Chondrocyte (in vitro differentiated cells): ENCODE data around the gene CAVIN1. TPM values are rescaled to one million over a fixed set of nuclear protein-coding genes. Genes with fewer than 3 reads are reported as not detected.
"Not testable (repeated sequence)": the region's sequence is repeated elsewhere in the genome, so short reads cannot be mapped to it uniquely, and the experiment has no call there.

Source experiments
- DNase-seq: peaks from one replicate; pipeline ENCODE4 v3.0.0; 2021; ENCODE audit warnings: mixed read lengths, low spot score
- H3K27ac Mint-ChIP-seq: one replicate; pipeline ENCODE4 v1.8.0; 2021; ENCODE audit warnings: mild to moderate bottlenecking, moderate library complexity, mixed read lengths; ENCODE audit not compliant: unreplicated experiment
- H3K27me3 Mint-ChIP-seq: 2 replicates; pipeline ENCODE4 v1.8.0; 2021; ENCODE audit warnings: low read depth, mixed read lengths
- H3K36me3 Mint-ChIP-seq: 2 replicates; pipeline ENCODE4 v1.8.0; 2021; ENCODE audit warnings: low read depth, mixed read lengths
- H3K4me1 Mint-ChIP-seq: 2 replicates; pipeline ENCODE4 v1.8.0; 2021; ENCODE audit warnings: low read depth, mild to moderate bottlenecking, mixed read lengths
- H3K4me3 Mint-ChIP-seq: one replicate; pipeline ENCODE4 v1.8.0; 2021; ENCODE audit warnings: mild to moderate bottlenecking, moderate library complexity, mixed read lengths; ENCODE audit not compliant: unreplicated experiment
- H3K9me3 Mint-ChIP-seq: 2 replicates; pipeline ENCODE4 v1.8.0; 2021; ENCODE audit warnings: low read depth, mixed read lengths
- total RNA-seq: library from RNA; stranded (reverse); gene quantifications from 3 replicates; pipeline ENCODE4 v1.2.1, GENCODE V29; 2021
- TF ChIP-seq, protein P1 (sequence below): fragments of 200-600 bp; sonication (generic); IDR thresholded peaks from 2 replicates; pipeline ENCODE4 v1.5.0; 2021; ENCODE audit warnings: antibody characterized with exemption, mild to moderate bottlenecking, moderate library complexity

Gene CAVIN1
- total RNA-seq, 1 donor from 2014 or later: 877 TPM

DNA sequence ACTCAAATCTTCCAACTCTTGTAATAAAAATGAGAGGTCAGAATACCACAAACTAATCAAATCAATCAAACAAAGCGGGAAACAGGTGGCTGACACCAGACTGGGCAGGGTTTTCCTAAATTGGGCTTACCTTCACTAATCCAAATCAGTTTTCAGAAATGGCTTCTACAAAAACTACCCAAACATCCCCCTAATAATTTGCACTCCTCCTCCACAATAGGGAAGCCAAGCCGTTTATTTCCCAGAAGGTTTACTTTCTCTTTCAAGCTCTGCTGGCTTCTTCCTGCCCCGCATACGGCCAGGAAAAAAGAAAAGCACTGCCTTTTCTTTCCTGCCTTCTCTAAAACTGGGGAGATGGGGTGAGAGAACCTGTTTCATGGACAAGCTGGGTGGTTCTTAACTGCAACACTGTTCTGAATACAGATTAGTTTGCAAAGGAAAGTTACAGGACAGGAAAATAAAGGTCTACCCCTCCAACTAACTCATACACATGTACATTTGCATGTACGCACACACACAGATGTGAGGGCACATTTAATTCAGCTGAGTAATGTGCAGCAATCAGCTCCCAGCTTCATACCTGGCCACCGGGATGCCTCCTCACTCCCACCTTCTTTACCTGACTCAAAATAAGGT, 44.0 kb downstream of the CAVIN1 start:
- H3K27ac Mint-ChIP-seq: peak overlapping the region; percentile 87
- peaks cover 58% of the 10 kb centered on the region for H3K4me1 Mint-ChIP-seq
- TF ChIP-seq, protein P1, sequence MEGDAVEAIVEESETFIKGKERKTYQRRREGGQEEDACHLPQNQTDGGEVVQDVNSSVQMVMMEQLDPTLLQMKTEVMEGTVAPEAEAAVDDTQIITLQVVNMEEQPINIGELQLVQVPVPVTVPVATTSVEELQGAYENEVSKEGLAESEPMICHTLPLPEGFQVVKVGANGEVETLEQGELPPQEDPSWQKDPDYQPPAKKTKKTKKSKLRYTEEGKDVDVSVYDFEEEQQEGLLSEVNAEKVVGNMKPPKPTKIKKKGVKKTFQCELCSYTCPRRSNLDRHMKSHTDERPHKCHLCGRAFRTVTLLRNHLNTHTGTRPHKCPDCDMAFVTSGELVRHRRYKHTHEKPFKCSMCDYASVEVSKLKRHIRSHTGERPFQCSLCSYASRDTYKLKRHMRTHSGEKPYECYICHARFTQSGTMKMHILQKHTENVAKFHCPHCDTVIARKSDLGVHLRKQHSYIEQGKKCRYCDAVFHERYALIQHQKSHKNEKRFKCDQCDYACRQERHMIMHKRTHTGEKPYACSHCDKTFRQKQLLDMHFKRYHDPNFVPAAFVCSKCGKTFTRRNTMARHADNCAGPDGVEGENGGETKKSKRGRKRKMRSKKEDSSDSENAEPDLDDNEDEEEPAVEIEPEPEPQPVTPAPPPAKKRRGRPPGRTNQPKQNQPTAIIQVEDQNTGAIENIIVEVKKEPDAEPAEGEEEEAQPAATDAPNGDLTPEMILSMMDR: no peak
- H3K9me3 Mint-ChIP-seq: no peaks in the 10 kb centered on the region
- H3K27me3 Mint-ChIP-seq: no peaks in the 10 kb centered on the region
- no peaks in the 10 kb centered on the region for H3K36me3 Mint-ChIP-seq
- peak overlapping the region; percentile 27 for H3K4me3 Mint-ChIP-seq
- DNase-seq: no peak

DNA sequence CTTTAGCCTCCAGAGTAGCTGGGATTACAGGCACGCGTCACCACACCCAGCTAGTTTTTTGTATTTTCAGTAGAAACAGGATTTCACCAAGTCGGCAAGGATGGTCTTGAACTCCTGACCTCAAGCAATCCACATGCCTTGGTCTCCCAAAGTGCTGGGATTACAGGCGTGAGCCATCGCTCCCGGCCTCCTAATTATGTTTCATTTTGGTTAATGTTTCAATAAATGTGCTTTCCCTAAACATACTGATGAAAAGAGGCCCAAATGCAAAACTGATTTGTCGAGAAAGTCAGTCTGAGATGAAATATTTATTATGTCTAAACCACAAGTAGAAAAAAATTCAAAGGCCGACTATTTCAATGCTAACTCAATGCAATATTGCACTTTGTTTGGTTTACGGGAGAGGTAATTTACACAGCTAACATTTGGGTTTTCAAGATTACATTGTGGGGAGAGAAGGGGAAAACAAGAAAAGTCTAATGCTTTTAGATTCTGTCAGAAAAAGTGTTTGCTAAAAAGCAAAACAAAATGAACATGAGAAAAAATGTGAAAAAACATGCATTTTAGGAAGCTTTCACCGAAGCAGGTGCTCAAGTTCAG, 44.6 kb downstream of the CAVIN1 start:
- H3K36me3 Mint-ChIP-seq: no peaks in the 10 kb centered on the region
- H3K27me3 Mint-ChIP-seq: no peaks in the 10 kb centered on the region
- no peak for DNase-seq
- H3K4me1 Mint-ChIP-seq: peaks cover 55% of the 10 kb centered on the region
- H3K27ac Mint-ChIP-seq: peak overlapping the region; percentile 87
- peak overlapping the region; percentile 27 for H3K4me3 Mint-ChIP-seq
- no peaks in the 10 kb centered on the region for H3K9me3 Mint-ChIP-seq
- TF ChIP-seq, protein P1: no peak

DNA sequence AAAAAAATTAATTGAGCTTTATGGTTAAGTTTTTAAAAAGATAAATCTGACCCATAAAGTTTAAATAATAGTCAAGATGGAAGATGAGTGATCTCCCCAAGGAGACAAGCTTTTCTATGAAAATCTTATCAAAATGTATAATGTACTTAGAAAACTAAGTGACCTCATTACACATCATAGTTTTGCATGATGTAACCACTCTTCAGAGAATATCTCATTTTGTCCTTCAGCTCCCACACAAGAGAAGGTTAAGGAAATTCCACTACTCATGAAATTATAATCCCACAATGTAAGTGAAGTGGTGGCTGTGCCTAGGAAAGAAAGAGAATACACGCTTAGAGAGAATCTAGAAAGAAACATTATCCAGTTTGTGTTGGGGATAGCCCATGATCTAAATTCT, 49.2 kb downstream of the CAVIN1 start:
- H3K36me3 Mint-ChIP-seq: peaks cover 5% of the 10 kb centered on the region
- no peak for DNase-seq
- H3K4me3 Mint-ChIP-seq: no peak overlapping the region
- H3K27me3 Mint-ChIP-seq: no peaks in the 10 kb centered on the region
- H3K4me1 Mint-ChIP-seq: peaks cover 24% of the 10 kb centered on the region
- H3K27ac Mint-ChIP-seq: no peak overlapping the region
- TF ChIP-seq, protein P1: no peak
- no peaks in the 10 kb centered on the region for H3K9me3 Mint-ChIP-seq

DNA sequence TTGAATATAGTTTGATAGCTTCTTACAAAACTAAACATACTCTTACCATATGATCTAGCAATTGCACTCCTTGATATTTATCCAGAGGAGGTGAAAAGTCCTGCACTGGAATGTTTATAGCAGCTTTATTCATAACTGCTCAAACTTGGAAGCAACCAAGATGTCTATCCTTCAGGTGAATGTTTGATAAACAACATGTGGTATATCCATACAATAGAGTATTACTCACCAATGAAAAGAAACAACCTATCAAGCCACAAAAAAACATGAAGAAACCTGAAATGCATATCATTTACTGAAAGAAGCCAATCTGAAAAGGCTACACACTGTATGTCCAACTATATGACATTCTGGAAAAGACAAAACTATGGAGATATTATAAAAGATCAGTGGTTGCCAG, 50.9 kb downstream of the CAVIN1 start:
- Mint-ChIP-seq H3K27me3 (no peaks in the 10 kb centered on the region), H3K4me1 (peaks cover 19% of the 10 kb centered on the region), H3K4me3 (no peak overlapping the region), H3K27ac (no peak overlapping the region), H3K9me3 (no peaks in the 10 kb centered on the region), H3K36me3 (peaks cover 5% of the 10 kb centered on the region)
- TF ChIP-seq, protein P1: no peak
- DNase-seq: no peak

DNA sequence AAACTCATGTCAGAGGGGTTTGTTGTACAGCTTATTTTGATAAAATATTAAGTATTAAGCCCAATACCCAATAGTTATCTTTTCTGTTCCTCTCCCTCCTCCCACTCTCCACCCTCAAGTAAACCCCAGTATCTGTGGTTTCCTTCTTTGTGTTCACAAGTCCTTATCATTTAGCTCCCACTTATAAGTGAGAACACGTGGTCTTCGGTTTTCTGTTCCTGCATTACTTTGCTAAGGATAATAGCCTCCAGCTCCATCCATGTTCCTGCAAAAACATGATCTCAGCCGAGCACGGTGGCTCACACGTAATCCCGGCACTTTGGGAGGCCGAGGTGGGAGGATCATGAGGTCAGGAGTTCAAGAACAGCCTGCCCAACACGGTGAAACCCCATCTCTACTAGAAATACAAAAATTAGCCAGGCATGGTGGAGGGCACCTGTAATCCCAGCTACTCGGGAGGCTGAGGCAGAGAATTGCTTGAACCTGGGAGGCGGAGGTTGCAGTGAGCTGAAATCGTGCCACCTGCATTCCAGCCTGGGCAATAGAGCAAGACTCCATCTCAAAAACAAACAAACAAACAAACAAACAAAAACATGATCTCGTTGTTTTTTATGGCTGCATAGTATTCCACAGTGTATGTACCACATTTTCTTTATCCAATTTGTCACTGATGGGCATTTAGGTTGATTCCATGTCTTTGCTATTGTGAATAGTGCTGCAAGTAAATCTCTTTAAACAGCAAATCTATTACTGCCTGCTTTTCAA, 54.1 kb downstream of the CAVIN1 start:
- Mint-ChIP-seq H3K27ac (peak overlapping the region; percentile 32), H3K4me1 (peaks cover 39% of the 10 kb centered on the region)
- not testable (repeated sequence) for DNase-seq, H3K36me3 Mint-ChIP-seq, H3K27me3 Mint-ChIP-seq, H3K9me3 Mint-ChIP-seq, H3K4me3 Mint-ChIP-seq

DNA sequence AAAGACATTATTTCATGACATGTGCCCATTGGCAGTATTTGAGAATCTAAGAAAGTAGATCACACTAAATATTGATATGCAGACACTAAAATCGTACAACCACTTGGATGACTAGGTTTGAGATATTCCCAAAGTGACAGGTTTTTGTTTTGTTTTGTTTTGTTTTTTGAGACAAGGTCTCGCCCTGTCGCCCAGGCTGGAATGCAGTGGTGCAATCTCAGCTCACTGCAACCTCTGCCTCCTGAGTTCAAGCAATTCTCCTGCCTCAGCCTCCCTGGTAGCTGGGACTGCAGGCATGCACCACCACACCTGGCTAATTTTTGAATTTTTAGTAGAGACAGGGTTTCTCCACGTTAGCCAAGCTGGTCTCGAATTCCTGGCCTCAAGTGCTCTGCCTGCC, 54.7 kb downstream of the CAVIN1 start:
- not testable (repeated sequence) for H3K36me3 Mint-ChIP-seq, DNase-seq, H3K4me3 Mint-ChIP-seq, H3K27me3 Mint-ChIP-seq, H3K9me3 Mint-ChIP-seq
- peak overlapping the region; percentile 23 for H3K27ac Mint-ChIP-seq
- peaks cover 45% of the 10 kb centered on the region for H3K4me1 Mint-ChIP-seq

DNA sequence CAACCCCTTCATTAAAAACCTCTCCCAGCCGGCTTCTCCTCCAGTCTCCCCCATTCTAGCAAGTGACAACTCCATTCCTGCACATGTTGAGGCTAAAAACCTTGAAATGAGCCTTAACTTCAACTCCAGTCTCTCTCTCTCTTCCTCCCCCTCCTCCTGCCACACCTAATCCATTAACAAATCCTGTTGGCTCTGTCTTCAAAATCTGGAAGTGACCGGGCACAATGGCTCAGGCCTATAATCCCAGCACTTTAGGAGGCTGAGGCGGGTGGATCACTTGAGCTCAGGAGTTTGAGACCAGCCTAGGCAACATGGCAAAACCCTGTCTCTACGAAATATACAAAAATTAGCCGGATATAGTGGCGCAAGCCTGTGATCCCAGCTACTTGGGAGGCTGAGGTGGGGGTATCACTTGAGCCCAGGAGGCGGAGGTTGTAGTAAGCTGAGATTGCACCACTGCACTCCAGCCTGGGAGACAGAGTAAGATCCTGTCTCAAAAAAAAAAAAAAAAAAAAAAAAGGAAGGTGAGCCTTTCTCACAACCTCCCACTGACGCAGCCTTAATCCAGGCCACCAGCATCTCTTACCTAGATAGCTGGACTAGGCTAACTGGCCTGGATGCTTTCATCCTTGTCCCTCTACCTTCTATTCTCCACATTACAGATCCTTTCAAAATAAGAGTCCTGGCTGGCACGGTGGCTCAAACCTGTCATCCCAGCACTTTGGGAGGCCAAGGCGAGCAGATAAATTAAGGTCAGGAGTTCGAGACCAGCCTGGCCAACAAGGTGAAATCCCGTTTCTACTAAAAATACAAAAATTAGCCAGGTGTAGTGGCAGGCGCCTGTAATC, 56.7 kb downstream of the CAVIN1 start:
- not testable (repeated sequence) for H3K36me3 Mint-ChIP-seq, DNase-seq, H3K9me3 Mint-ChIP-seq, H3K4me3 Mint-ChIP-seq, H3K27me3 Mint-ChIP-seq
- Mint-ChIP-seq H3K27ac (peak overlapping the region; percentile 91), H3K4me1 (peaks cover 64% of the 10 kb centered on the region)
